ENCODE data around the gene NDC80.

DNA sequence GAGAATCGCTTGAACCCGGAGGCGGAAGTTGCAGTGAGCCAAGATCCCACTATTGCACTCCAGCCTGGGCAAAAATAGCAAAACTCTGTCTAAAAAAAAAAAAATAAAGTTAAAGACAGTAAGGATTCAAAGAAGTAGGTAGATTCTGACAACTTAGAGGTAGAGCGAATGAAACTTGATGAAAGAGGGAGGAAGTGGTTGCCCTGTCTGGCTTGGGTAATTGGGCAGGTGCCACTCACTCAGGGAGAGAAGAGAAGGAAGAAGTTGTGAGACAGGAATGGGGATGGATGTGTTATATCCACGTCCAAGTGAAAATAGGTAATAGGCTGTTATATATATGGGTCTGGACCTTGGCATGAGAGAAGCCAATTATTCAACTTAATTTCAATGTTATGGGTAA, 26.3 kb downstream of the NDC80 start:
- TF ChIP-seq, protein P1, sequence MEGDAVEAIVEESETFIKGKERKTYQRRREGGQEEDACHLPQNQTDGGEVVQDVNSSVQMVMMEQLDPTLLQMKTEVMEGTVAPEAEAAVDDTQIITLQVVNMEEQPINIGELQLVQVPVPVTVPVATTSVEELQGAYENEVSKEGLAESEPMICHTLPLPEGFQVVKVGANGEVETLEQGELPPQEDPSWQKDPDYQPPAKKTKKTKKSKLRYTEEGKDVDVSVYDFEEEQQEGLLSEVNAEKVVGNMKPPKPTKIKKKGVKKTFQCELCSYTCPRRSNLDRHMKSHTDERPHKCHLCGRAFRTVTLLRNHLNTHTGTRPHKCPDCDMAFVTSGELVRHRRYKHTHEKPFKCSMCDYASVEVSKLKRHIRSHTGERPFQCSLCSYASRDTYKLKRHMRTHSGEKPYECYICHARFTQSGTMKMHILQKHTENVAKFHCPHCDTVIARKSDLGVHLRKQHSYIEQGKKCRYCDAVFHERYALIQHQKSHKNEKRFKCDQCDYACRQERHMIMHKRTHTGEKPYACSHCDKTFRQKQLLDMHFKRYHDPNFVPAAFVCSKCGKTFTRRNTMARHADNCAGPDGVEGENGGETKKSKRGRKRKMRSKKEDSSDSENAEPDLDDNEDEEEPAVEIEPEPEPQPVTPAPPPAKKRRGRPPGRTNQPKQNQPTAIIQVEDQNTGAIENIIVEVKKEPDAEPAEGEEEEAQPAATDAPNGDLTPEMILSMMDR (tag by site-specific recombination; IDR thresholded peaks at IDR 0.05), result no peak
- TF ChIP-seq, protein P2, sequence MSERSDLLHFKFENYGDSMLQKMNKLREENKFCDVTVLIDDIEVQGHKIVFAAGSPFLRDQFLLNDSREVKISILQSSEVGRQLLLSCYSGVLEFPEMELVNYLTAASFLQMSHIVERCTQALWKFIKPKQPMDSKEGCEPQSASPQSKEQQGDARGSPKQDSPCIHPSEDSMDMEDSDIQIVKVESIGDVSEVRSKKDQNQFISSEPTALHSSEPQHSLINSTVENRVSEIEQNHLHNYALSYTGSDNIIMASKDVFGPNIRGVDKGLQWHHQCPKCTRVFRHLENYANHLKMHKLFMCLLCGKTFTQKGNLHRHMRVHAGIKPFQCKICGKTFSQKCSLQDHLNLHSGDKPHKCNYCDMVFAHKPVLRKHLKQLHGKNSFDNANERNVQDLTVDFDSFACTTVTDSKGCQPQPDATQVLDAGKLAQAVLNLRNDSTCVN (tag by site-specific recombination; optimal IDR thresholded peaks at IDR 0.05), result no peak
- TF ChIP-seq HOXD13 (CRISPR knock-in tag; IDR thresholded peaks at IDR 0.05; ENCODE audit: borderline replicate concordance) (no peak), ZNF830 (tag by site-specific recombination; IDR thresholded peaks at IDR 0.05; ENCODE audit: low read depth) (no peak), ZNF626 (tag by site-specific recombination; IDR thresholded peaks at IDR 0.05) (no peak), ZNF792 (tag by site-specific recombination; IDR thresholded peaks at IDR 0.05) (no peak), ZNF76 (tag by site-specific recombination; IDR thresholded peaks at IDR 0.05; ENCODE audit: borderline replicate concordance, low read depth) (no peak), ZFP41 (tag by site-specific recombination; IDR thresholded peaks at IDR 0.05; ENCODE audit: borderline replicate concordance) (no peak)
- TF ChIP-seq, protein P3, sequence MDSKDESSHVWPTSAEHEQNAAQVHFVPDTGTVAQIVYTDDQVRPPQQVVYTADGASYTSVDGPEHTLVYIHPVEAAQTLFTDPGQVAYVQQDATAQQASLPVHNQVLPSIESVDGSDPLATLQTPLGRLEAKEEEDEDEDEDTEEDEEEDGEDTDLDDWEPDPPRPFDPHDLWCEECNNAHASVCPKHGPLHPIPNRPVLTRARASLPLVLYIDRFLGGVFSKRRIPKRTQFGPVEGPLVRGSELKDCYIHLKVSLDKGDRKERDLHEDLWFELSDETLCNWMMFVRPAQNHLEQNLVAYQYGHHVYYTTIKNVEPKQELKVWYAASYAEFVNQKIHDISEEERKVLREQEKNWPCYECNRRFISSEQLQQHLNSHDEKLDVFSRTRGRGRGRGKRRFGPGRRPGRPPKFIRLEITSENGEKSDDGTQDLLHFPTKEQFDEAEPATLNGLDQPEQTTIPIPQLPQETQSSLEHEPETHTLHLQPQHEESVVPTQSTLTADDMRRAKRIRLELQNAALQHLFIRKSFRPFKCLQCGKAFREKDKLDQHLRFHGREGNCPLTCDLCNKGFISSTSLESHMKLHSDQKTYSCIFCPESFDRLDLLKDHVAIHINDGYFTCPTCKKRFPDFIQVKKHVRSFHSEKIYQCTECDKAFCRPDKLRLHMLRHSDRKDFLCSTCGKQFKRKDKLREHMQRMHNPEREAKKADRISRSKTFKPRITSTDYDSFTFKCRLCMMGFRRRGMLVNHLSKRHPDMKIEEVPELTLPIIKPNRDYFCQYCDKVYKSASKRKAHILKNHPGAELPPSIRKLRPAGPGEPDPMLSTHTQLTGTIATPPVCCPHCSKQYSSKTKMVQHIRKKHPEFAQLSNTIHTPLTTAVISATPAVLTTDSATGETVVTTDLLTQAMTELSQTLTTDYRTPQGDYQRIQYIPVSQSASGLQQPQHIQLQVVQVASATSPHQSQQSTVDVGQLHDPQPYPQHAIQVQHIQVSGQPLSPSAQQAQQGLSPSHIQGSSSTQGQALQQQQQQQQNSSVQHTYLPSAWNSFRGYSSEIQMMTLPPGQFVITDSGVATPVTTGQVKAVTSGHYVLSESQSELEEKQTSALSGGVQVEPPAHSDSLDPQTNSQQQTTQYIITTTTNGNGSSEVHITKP (tag by site-specific recombination; IDR thresholded peaks at IDR 0.05), result no peak
- TF ChIP-seq, protein P4, sequence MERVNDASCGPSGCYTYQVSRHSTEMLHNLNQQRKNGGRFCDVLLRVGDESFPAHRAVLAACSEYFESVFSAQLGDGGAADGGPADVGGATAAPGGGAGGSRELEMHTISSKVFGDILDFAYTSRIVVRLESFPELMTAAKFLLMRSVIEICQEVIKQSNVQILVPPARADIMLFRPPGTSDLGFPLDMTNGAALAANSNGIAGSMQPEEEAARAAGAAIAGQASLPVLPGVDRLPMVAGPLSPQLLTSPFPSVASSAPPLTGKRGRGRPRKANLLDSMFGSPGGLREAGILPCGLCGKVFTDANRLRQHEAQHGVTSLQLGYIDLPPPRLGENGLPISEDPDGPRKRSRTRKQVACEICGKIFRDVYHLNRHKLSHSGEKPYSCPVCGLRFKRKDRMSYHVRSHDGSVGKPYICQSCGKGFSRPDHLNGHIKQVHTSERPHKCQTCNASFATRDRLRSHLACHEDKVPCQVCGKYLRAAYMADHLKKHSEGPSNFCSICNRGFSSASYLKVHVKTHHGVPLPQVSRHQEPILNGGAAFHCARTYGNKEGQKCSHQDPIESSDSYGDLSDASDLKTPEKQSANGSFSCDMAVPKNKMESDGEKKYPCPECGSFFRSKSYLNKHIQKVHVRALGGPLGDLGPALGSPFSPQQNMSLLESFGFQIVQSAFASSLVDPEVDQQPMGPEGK (tag by site-specific recombination; IDR thresholded peaks at IDR 0.05), result no peak
